ENCODE results near the gene MIGA1. TPM values are rescaled to one million over a fixed set of nuclear protein-coding genes. Genes with fewer than 3 reads are reported as not detected.

The MIGA1 gene
- total and polyA plus RNA-seq, 2 of the 4 experiments (the other 2 are of a cell fraction), result 5.7 to 16.3 TPM

DNA sequence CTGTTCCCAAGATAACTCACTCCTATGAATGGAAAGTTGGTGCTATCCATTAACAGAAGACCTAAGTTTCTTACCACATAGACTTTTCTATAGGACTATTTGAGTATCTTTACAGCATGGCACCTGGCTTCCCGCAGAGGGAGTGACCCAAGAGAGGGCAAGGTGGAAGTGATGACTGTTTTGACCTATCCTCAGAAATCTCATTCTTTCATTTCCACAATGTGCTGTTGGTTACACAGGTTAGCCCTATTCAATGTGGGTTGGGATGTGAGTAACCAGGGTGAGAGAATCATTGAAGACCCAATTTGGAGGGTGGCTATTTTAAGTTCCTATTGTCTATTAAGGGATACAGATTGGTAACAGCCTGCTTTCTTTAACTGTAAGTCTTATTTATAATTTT is 70.6 kb downstream of the MIGA1 start:
- Histone ChIP-seq H4K91ac (ENCODE audit: insufficient read depth, low read depth, low read length) (no peak overlapping the region), H2BK20ac (ENCODE audit: low read depth, low read length) (no peak overlapping the region), H3K9me1 (ENCODE audit: insufficient read depth, low read length) (0 out of 2 replicates have a peak, but pooled peaks cover 2% of the 10 kb centered on the region), H3K23ac (ENCODE audit: low read depth, low read length) (no peak overlapping the region), H3K4ac (ENCODE audit: low read depth, low read length) (no peak overlapping the region), H3K79me1 (ENCODE audit: low read depth in 1 of 2, low read length in 2 of 2) (peaks cover 0 to 5% of the 10 kb centered on the region in 2 experiments; a peak in 3 of 4 replicates), H3K4me2 (ENCODE audit: low read depth, low read length) (no peak overlapping the region), H3K14ac (replicated peaks; ENCODE audit: low read depth, low read length) (no peak overlapping the region), H3K9ac (ENCODE audit: low read depth, low read length) (no peak overlapping the region), H3K18ac (ENCODE audit: low read depth, low read length) (no peak overlapping the region), H3K27me3 (ENCODE audit: control insufficient read depth, insufficient read depth, low read length) (no peaks in the 10 kb centered on the region), H2BK15ac (ENCODE audit: low read depth, low read length) (no peak overlapping the region), H2AK5ac (ENCODE audit: low read depth, low read length) (no peak overlapping the region), H3K9me3 (ENCODE audit: control insufficient read depth, insufficient read depth, low read length) (no peaks in the 10 kb centered on the region), H3K36me3 (ENCODE audit: control insufficient read depth, insufficient read depth, low read length) (no peaks in the 10 kb centered on the region), H3K56ac (ENCODE audit: extremely low read depth, insufficient read depth, low read length) (no peak overlapping the region), H4K8ac (ENCODE audit: low read depth in 2 of 2, low read length in 2 of 2) (no peak overlapping the region), H2AK9ac (replicated peaks; ENCODE audit: low read depth, low read length, poor library complexity) (no peak overlapping the region), H3K4me3 (ENCODE audit: insufficient read depth, low read depth, low read length) (no peak overlapping the region), H3K4me1 (ENCODE audit: control insufficient read depth, insufficient read depth, low read length) (peaks cover 2% of the 10 kb centered on the region; the same call in 1 of the 2 replicates), H2AFZ (replicated peaks; ENCODE audit: low read length, poor library complexity) (no peak overlapping the region), H4K5ac (ENCODE audit: low read depth, low read length) (no peak overlapping the region), H4K20me1 (ENCODE audit: insufficient read depth, low read length) (no peaks in the 10 kb centered on the region), H3K27ac (ENCODE audit: insufficient read depth, low read length) (no peak overlapping the region), H2BK120ac (ENCODE audit: low read depth, low read length) (no peak overlapping the region), H2BK5ac (ENCODE audit: low read depth, low read length, poor library complexity, severe bottlenecking) (no peak overlapping the region)
- ATAC-seq (ENCODE audit: low read depth), result no peak
- POLR2A ChIA-PET (ENCODE audit: unreplicated experiment), result no interaction called here
- CTCF ChIA-PET, result interaction anchor here (0.7 to 1.4 kb wide), 2 partner anchors 18 to 35 kb away, joined by 3 read pairs; no protein-coding TSS in a partner anchor
- WGBS, 2 experiments (ENCODE audit: extremely low coverage in 2 of 2, insufficient read length in 1 of 2), result no CpG with 5 or more reads among the region's 1 CpG
- DNase-seq, result no peak
- intact Hi-C loops (cut with micrococcal nuclease), result no loop called here
- in situ Hi-C loops (cut with MboI; ENCODE audit: low sequenced_read_pairs), result no loop called here
- no TSS peak for BruUV-seq (replicated peaks)
- TF ChIP-seq MAZ (IDR thresholded peaks at IDR 0.05; ENCODE audit: borderline replicate concordance, low read depth, low read length), result no peak
- no peak for TF ChIP-seq BHLHE40 (IDR thresholded peaks at IDR 0.05; ENCODE audit: low read depth, low read length)
- no peak for TF ChIP-seq CHD1 (IDR thresholded peaks at IDR 0.05; ENCODE audit: low read depth, low read length)
- no peak for TF ChIP-seq MAFK (IDR thresholded peaks at IDR 0.05; ENCODE audit: low read depth, low read length)
- no peak for TF ChIP-seq RFX5 (IDR thresholded peaks at IDR 0.05; ENCODE audit: low read depth, low read length)
- TF ChIP-seq FOS (IDR thresholded peaks at IDR 0.05; ENCODE audit: low read depth, low read length), result no peak
- TF ChIP-seq, protein P1, sequence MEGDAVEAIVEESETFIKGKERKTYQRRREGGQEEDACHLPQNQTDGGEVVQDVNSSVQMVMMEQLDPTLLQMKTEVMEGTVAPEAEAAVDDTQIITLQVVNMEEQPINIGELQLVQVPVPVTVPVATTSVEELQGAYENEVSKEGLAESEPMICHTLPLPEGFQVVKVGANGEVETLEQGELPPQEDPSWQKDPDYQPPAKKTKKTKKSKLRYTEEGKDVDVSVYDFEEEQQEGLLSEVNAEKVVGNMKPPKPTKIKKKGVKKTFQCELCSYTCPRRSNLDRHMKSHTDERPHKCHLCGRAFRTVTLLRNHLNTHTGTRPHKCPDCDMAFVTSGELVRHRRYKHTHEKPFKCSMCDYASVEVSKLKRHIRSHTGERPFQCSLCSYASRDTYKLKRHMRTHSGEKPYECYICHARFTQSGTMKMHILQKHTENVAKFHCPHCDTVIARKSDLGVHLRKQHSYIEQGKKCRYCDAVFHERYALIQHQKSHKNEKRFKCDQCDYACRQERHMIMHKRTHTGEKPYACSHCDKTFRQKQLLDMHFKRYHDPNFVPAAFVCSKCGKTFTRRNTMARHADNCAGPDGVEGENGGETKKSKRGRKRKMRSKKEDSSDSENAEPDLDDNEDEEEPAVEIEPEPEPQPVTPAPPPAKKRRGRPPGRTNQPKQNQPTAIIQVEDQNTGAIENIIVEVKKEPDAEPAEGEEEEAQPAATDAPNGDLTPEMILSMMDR (conservative IDR thresholded peaks at IDR 0.05; ENCODE audit: low read depth, low read length), result no peak
- no peak for TF ChIP-seq RAD21 (IDR thresholded peaks at IDR 0.05; ENCODE audit: low read length)
- no peak for TF ChIP-seq POLR2A (IDR thresholded peaks at IDR 0.05; ENCODE audit: low read depth, low read length)
- TF ChIP-seq, protein P2, sequence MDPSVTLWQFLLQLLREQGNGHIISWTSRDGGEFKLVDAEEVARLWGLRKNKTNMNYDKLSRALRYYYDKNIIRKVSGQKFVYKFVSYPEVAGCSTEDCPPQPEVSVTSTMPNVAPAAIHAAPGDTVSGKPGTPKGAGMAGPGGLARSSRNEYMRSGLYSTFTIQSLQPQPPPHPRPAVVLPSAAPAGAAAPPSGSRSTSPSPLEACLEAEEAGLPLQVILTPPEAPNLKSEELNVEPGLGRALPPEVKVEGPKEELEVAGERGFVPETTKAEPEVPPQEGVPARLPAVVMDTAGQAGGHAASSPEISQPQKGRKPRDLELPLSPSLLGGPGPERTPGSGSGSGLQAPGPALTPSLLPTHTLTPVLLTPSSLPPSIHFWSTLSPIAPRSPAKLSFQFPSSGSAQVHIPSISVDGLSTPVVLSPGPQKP (IDR thresholded peaks at IDR 0.05; ENCODE audit: borderline replicate concordance, low read depth, low read length), result no peak
- TF ChIP-seq RCOR1 (IDR thresholded peaks at IDR 0.05; ENCODE audit: insufficient replicate concordance, low read length), result no peak
- TF ChIP-seq USF2 (IDR thresholded peaks at IDR 0.05; ENCODE audit: low read depth, low read length), result no peak
- no peak for TF ChIP-seq NFE2L2 (IDR thresholded peaks at IDR 0.05; ENCODE audit: low read depth, low read length)
- no peak for TF ChIP-seq MXI1 (IDR thresholded peaks at IDR 0.05; ENCODE audit: borderline replicate concordance, low read depth, low read length)
- TF ChIP-seq CEBPB (IDR thresholded peaks at IDR 0.05; ENCODE audit: low read depth, low read length), result no peak
- TF ChIP-seq SMC3 (IDR thresholded peaks at IDR 0.05; ENCODE audit: low read depth, low read length), result no peak
- dilution Hi-C loops (cut with HindIII; ENCODE audit: low sequenced_read_pairs, unreplicated experiment), result no loop called here

All from IMR-90 (cell line).